ENCODE results near the gene ACP7. TPM values are rescaled to one million over a fixed set of nuclear protein-coding genes. Genes with fewer than 3 reads are reported as not detected.

The ACP7 gene
- total and polyA plus RNA-seq, 2 of the 8 experiments (the other 6 are each of a cell fraction or from before 2014, with no cell fraction given): 0.27 to 0.50 TPM

- TF ChIP-seq MAX (IDR thresholded peaks at IDR 0.05) (no peak), SP4 (IDR thresholded peaks at IDR 0.05; ENCODE audit: low read length) (no peak), TAF7 (optimal IDR thresholded peaks at IDR 0.05; ENCODE audit: borderline replicate concordance, low read depth, low read length) (no peak), EZH2 (IDR thresholded peaks at IDR 0.05; ENCODE audit: low read depth, low read length, severe bottlenecking) (no peak), KDM4A (IDR thresholded peaks at IDR 0.05; ENCODE audit: low read depth, low read length, severe bottlenecking) (no peak), ZNF274 (IDR thresholded peaks at IDR 0.05; ENCODE audit: borderline replicate concordance, extremely low read depth, low read length) (no peak)
Observed at GRCh38 chr19:39065928-39066327, 18.2 kb upstream of the ACP7 start (continued).
